GM20000 (cell line): ENCODE measurements around the gene ASIC2.

ENCODE experiments used
- DNase-seq: peaks from one replicate; pipeline ENCODE4 v3.0.0; 2012; ENCODE audit warnings: low spot score
- CTCF ChIP-seq: IDR thresholded peaks from 2 replicates; pipeline ENCODE4 v1.5.1; 2012; ENCODE audit warnings: mild to moderate bottlenecking, control low read depth; ENCODE audit errors: extremely low read depth, missing control alignments

ASIC2 gene

DNA sequence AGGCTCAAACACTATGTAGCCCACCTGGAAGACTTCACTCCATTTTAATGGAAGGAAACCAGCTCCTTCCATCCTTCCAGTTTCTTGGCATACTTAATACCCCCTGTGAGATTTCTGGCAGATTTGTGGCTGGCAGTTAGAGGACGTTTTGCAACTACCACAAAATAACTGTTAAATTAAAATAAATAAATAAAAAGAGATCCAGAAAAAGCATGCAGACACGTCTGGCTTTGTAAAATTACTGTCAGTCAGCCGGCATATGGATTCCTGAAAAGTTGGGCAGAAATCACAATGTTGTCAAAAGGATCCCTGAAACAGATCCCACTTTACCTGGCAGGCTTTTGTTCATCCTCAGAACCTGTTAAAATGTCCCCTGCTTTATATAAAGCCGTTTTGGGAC lies 113.9 kb downstream of the ASIC2 start:
- TF ChIP-seq CTCF = no peak
- no peak for DNase-seq

- no peak for DNase-seq
- no peak for TF ChIP-seq CTCF
These were observed 114.4 kb downstream of the ASIC2 start for GRCh38 chr17:33178681-33179080.

- DNase-seq = no peak
- no peak for TF ChIP-seq CTCF
These were observed 117.5 kb downstream of the ASIC2 start for GRCh38 chr17:33175562-33175961.

- no peak for TF ChIP-seq CTCF
- no peak for DNase-seq
These were observed 121.2 kb downstream of the ASIC2 start for GRCh38 chr17:33171931-33172330.

DNA sequence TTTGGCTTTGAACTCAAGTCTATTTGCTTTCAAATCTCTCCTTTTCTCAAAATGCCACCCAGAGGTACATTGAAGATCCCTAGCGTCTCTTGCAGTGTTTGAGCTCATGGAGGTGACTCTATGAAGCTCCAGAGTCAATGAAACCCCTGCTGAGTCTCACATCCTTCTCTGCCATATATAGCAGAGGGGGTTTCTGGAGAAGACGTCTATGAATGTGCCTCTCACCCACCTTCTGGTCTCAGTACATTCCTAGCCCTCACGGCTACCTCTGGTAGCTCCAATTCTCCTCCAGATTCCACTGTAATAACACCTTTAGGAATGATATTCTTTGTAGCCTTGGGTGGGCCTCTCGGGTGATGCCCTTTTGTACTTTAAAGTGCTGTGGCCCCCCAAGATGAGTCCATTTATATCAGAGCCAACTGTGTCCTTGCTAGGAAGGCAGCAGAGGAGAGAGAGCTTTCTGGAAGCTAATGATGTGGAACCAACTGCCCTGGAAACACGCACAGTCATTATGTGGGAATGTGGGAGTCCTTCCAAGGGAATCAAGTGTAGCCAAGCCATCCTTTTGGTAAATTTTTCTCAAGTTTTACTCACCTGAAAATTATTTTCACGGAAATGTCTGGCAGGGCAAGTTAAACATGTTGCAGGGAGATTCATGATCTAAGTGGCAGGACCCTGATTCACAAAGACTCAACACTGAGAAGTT lies 123.4 kb downstream of the ASIC2 start:
- DNase-seq = no peak

DNA sequence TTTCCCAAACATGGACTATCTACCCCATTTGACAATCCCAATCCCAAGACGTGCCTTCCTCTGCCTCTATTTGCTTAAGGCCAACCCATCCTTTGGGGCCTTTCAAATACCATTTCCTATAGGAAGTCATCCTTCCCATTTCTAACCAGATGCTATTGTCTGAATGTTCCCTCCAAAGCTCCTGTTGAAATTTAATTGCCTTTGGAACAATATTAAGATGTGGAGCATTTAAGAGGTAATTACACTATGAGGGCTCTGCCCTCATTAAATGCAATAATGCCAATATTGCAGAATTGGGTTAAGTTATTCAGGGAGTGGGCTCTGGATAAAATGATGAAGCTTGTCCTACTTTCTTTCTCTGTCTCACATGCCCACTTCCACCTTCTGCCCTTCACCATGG lies 125.4 kb downstream of the ASIC2 start:
- no peak for DNase-seq
- TF ChIP-seq CTCF = no peak

More for the DNA sequence above, 123.4 kb downstream of the ASIC2 start:
- TF ChIP-seq CTCF = no peak

DNA sequence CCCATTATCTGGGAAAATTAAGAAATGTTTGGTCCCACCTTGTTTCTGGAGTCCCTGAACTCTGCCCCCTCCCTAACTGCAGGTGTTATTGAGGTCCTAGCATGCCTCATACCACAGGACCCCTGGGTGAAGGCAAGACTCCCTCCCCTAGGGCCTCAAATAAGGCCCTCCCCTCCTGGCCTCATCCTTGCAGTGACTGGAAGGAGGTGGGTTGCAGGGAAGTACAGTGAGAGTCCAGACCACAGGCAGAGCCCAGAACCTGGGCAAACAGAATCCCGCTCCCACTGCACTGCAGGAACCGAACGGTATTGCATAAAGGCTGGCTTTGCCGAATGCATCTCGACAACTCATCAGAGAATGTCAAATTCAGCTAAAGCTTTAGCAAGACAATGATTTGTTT lies 126.6 kb downstream of the ASIC2 start:
- TF ChIP-seq CTCF = no peak
- DNase-seq = no peak
